Caco-2 (cell line): ENCODE measurements around the gene JARID2. TPM values are rescaled to one million over a fixed set of nuclear protein-coding genes. Genes with fewer than 3 reads are reported as not detected.

Experiments used
- BruUV-seq: library from RNA; stranded (reverse); fragments of 400-500 nt; replicated peaks from 2 replicates; lab custom pipeline; 2021; lab: Mats Ljungman, UMichigan
- CTCF ChIA-PET: fragments of 300-600 bp; sonication (Branson Sonifier 250); formaldehyde crosslinking; loops from one replicate; lab custom pipeline; 2022; ENCODE audit warnings: antibody characterized with exemption; lab: Charles Lee
- POLR2A ChIA-PET: fragments of 300-600 bp; sonication (Branson Sonifier 250); formaldehyde crosslinking; loops from one replicate; lab custom pipeline; 2022; ENCODE audit warnings: antibody characterized with exemption; lab: Charles Lee
- DNase-seq, 2 experiments: peaks; one replicate each; pipeline versions ENCODE4 v3.0.0 to v3.0.0-alpha.2; 2020 to 2022
- H3K27me3 ChIP-seq: replicated peaks from 2 replicates; pipeline ENCODE4 v1.6.0; 2011; ENCODE audit warnings: low read length; ENCODE audit not compliant: control insufficient read depth, insufficient read depth
- H3K36me3 ChIP-seq: 2 replicates; pipeline ENCODE4 v1.5.1; 2011; ENCODE audit warnings: low read length; ENCODE audit not compliant: control insufficient read depth, insufficient read depth
- H3K4me1 ChIP-seq: fragments of 250-450 bp; sonication (Bioruptor Pico); 2 replicates; pipeline ENCODE4 v1.5.1; 2020; ENCODE audit warnings: mild to moderate bottlenecking
- H3K4me3 ChIP-seq: 2 replicates; pipeline ENCODE4 v1.5.1; 2011; ENCODE audit warnings: low read depth, mild to moderate bottlenecking, control low read depth, low read length
- H3K9me3 ChIP-seq: fragments of 250-450 bp; sonication (Bioruptor Pico); 2 replicates; pipeline ENCODE4 v1.5.1; 2020; ENCODE audit warnings: mild to moderate bottlenecking, moderate library complexity
- H3K27ac Mint-ChIP-seq: one replicate; pipeline ENCODE4 v1.8.0; 2022; ENCODE audit warnings: mixed read lengths; ENCODE audit not compliant: unreplicated experiment
- H3K27me3 Mint-ChIP-seq: one replicate; pipeline ENCODE4 v1.8.0; 2022; ENCODE audit warnings: mixed read lengths; ENCODE audit not compliant: insufficient read depth, unreplicated experiment
- H3K36me3 Mint-ChIP-seq: one replicate; pipeline ENCODE4 v1.8.0; 2022; ENCODE audit warnings: mild to moderate bottlenecking, mixed read lengths; ENCODE audit not compliant: insufficient read depth, unreplicated experiment
- H3K4me1 Mint-ChIP-seq: one replicate; pipeline ENCODE4 v1.8.0; 2022; ENCODE audit warnings: low read depth, mixed read lengths; ENCODE audit not compliant: unreplicated experiment
- H3K4me3 Mint-ChIP-seq: one replicate; pipeline ENCODE4 v1.8.0; 2022; ENCODE audit warnings: mild to moderate bottlenecking, moderate library complexity, mixed read lengths; ENCODE audit not compliant: unreplicated experiment
- H3K9me3 Mint-ChIP-seq: one replicate; pipeline ENCODE4 v1.8.0; 2022; ENCODE audit warnings: mixed read lengths; ENCODE audit not compliant: unreplicated experiment
- CTCF ChIP-seq, 2 experiments: fragments of 200-600 bp in 1 of 2; IDR thresholded peaks; 1 replicate in 1 of 2; 2 replicates in 1 of 2; pipeline versions ENCODE4 v1.5.1 to v1.8.0; 2011 to 2022; ENCODE audit warnings: antibody characterized with exemption in 1 of 2, control low read depth in 1 of 2, inconsistent platforms in 1 of 2, low read depth in 1 of 2, low read length in 1 of 2, mild to moderate bottlenecking in 1 of 2, moderate library complexity in 1 of 2; ENCODE audit not compliant: insufficient read depth in 1 of 2, severe bottlenecking in 1 of 2, unreplicated experiment in 1 of 2
- intact Hi-C: fragments of 100-400 bp; cut with micrococcal nuclease; formaldehyde crosslinking; loops from one replicate; pipeline ENCODE4 v1.10.0; 2022; ENCODE audit not compliant: unreplicated experiment
- total RNA-seq: library from RNA; stranded (reverse); gene quantifications from 2 replicates; pipeline ENCODE4 v1.2.3, GENCODE V29; 2022

The JARID2 gene
- total RNA-seq, 1 experiment from 2014 or later: 18.3 TPM

- DNase-seq: no peak
- H3K9me3 ChIP-seq: peaks cover 15% of the 10 kb centered on the region; the same call in 1 of the 2 replicates
- no peaks in the 10 kb centered on the region for H3K36me3 ChIP-seq
- no peak overlapping the region for H3K4me3 ChIP-seq
- no peaks in the 10 kb centered on the region for H3K27me3 ChIP-seq
- peaks cover 22% of the 10 kb centered on the region for H3K9me3 Mint-ChIP-seq
- no TSS peak for BruUV-seq
- no peak overlapping the region for H3K4me3 Mint-ChIP-seq
- intact Hi-C loops: no loop called here
- POLR2A ChIA-PET: no interaction called here
- H3K36me3 Mint-ChIP-seq: peaks cover 22% of the 10 kb centered on the region
- H3K27ac Mint-ChIP-seq: no peak overlapping the region
- H3K27me3 Mint-ChIP-seq: no peaks in the 10 kb centered on the region
- no peaks in the 10 kb centered on the region for H3K4me1 Mint-ChIP-seq
- no peaks in the 10 kb centered on the region for H3K4me1 ChIP-seq
- CTCF ChIA-PET: no interaction called here
- TF ChIP-seq CTCF (IDR thresholded peaks at IDR 0.05; ENCODE audit: insufficient read depth in 1 of 2, low read depth in 1 of 2, low read length in 1 of 2, severe bottlenecking in 1 of 2, unreplicated experiment in 1 of 2): no peak
Observed at GRCh38 chr6:15417811-15418210, 171.9 kb downstream of the JARID2 start.

- Mint-ChIP-seq H3K4me3 (no peak overlapping the region), H3K4me1 (no peaks in the 10 kb centered on the region), H3K36me3 (peaks cover 26% of the 10 kb centered on the region), H3K27ac (no peak overlapping the region), H3K9me3 (peaks cover 22% of the 10 kb centered on the region), H3K27me3 (no peaks in the 10 kb centered on the region)
- intact Hi-C loops: no loop called here
- Histone ChIP-seq H3K27me3 (no peaks in the 10 kb centered on the region), H3K4me3 (no peak overlapping the region), H3K36me3 (no peaks in the 10 kb centered on the region), H3K9me3 (peaks cover 15% of the 10 kb centered on the region; the same call in 1 of the 2 replicates), H3K4me1 (no peaks in the 10 kb centered on the region)
- BruUV-seq: no TSS peak
- no peak for TF ChIP-seq CTCF (IDR thresholded peaks at IDR 0.05; ENCODE audit: insufficient read depth in 1 of 2, low read depth in 1 of 2, low read length in 1 of 2, severe bottlenecking in 1 of 2, unreplicated experiment in 1 of 2)
- ChIA-PET CTCF (no interaction called here), POLR2A (no interaction called here)
- no peak for DNase-seq
Observed at GRCh38 chr6:15419493-15419892, 173.6 kb downstream of the JARID2 start.

- Mint-ChIP-seq H3K27ac (no peak overlapping the region), H3K4me3 (no peak overlapping the region), H3K9me3 (peaks cover 22% of the 10 kb centered on the region), H3K4me1 (no peaks in the 10 kb centered on the region), H3K36me3 (peaks cover 23% of the 10 kb centered on the region), H3K27me3 (no peaks in the 10 kb centered on the region)
- Histone ChIP-seq H3K27me3 (no peaks in the 10 kb centered on the region), H3K36me3 (no peaks in the 10 kb centered on the region), H3K4me1 (no peaks in the 10 kb centered on the region), H3K9me3 (peaks cover 15% of the 10 kb centered on the region; the same call in 1 of the 2 replicates), H3K4me3 (no peak overlapping the region)
- CTCF ChIA-PET: no interaction called here
- intact Hi-C loops: no loop called here
- no TSS peak for BruUV-seq
- no peak for DNase-seq
- POLR2A ChIA-PET: no interaction called here
- TF ChIP-seq CTCF (IDR thresholded peaks at IDR 0.05; ENCODE audit: insufficient read depth in 1 of 2, low read depth in 1 of 2, low read length in 1 of 2, severe bottlenecking in 1 of 2, unreplicated experiment in 1 of 2): no peak
Observed at GRCh38 chr6:15420959-15421438, 175.1 kb downstream of the JARID2 start.
